GM21825 (cell line): Measurements from ENCODE around the gene ADCK2.
"Not testable (repeated sequence)": the region's sequence is repeated elsewhere in the genome, so short reads cannot be mapped to it uniquely, and the experiment has no call there.

Experiments used
- ATAC-seq: cut with Tn5 transposase; IDR thresholded peaks from one replicate; pipeline ENCODE4 v1.9.1; 2021; ENCODE audit warnings: mild to moderate bottlenecking, moderate library complexity; ENCODE audit not compliant: unreplicated experiment

Gene ADCK2, protein sequence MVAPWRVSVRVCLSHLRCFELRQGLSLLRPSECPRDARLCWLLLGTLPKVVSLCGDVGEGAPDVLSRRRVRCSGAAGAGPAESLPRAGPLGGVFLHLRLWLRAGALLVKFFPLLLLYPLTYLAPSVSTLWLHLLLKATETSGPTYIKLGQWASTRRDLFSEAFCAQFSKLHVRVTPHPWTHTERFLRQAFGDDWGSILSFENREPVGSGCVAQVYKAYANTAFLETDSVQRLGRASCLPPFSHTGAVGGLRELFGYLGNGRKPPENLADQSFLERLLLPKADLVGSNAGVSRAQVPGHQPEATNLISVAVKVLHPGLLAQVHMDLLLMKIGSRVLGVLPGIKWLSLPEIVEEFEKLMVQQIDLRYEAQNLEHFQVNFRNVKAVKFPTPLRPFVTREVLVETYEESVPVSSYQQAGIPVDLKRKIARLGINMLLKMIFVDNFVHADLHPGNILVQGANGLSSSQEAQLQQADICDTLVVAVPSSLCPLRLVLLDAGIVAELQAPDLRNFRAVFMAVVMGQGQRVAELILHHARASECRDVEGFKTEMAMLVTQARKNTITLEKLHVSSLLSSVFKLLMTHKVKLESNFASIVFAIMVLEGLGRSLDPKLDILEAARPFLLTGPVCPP

DNA sequence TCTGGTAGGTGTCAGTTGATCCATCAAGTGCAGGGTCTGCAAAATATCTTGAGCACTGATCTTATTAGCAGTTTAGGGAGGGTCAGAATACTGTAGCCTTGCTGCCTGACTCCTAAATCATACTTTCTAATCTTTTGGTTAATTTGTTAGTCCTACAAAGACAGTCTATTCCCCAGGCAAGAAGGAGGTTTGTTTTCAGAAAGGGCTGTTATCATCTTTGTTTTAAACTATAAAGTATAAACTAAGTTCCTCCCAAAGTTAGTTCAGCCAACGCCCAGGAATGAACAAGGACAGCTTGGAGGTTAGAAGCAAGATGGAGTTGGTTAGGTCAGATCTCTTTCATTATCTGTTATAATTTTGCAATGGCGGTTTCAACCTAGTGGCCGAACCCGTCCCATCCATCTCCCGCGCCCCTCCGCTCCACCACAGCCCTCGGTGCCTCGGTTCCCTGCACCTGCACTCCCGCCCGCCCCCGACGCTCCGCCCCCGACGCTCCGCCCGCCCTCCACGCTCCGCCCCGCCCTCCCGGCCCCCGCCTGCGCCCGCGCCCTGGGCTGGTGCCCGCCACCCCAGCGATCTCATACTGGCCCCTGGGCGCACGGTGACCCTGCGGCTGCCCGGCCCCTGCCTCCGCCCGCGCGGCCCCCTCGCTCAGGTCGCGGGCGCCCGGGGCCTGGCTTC is at the start of gene ADCK2:
ADCK2 (plus strand) TSS at position 564 of the 681 bp plus-strand sequence. CDS start 386 bp downstream, outside the sequence.
- peak; percentile 51 for ATAC-seq

DNA sequence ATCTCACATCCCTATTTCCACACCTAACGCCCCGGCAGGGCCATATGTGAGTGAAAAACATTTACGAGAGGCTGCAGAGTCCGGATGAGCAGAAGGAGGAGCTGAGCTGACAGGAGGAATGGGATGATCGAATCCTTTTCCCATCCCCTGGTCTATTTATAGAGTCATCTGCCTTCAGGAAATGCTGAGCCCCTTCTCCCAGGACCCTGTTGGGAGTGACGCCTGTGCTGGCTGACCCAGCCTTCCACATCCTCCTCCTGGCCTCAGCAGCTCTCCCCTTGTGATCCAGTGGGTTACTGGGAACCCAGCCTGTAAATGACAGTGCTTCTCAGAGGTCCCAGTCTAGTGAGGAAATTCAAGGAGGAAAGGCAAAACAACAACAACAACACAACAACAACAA is 48.8 kb upstream of the ADCK2 start:
- ATAC-seq, result no peak

DNA sequence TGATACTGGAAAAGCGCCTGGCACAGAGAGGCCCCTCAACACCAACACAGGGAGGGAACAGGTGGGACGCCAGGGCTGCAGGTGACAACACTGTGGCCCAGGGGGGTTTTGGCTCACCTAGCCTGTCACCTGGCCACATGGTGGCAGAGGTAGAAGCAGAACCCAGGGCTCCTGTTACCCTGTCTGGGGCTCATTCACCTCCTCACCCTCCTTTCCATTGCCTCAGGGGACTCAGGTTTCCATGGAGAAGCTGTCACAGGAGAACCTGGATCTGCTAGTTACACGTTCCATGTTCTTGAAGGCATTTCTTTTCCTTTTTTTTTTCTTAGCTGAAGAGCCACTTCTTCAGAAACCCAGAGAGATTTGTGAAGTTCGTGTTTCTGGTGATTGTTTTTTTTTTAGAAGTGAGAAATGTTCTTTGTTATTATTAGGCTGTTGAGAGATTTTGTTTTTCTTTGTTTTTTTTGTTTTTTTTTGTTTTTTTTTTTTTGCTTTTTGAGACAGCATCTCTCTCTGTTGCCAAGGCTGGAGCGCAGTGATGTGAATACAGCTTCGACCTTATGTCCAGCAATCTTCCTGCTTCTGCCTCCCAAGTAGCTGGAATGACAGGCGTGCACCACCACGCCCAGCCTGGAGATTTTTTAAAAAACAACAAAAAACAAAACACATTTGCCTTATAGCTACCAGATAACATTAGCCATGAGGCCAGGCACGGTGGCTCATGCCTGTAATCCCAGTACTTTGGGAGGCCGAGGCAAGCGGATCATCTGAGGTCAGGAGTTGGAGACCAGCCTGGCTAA is 48.2 kb upstream of the ADCK2 start:
- ATAC-seq, result no peak

DNA sequence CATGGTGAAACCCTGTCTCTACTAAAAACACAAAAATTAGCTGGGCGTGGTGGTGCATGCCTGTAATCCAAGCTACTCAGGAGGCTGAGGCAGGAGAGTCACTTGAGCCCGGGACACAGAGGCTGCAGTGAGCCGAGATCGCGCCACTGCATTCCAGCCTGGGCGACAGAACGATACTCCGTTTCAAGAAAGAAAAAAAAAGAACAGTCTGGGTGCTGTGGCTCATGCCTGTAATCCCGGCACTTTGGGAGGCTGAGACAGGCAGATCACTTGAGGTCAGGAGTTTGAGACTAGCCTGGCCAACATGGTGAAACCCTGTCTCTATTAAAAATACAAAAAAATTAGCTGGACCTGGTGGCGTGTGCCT is 47.6 kb upstream of the ADCK2 start:
- not testable (repeated sequence) for ATAC-seq

DNA sequence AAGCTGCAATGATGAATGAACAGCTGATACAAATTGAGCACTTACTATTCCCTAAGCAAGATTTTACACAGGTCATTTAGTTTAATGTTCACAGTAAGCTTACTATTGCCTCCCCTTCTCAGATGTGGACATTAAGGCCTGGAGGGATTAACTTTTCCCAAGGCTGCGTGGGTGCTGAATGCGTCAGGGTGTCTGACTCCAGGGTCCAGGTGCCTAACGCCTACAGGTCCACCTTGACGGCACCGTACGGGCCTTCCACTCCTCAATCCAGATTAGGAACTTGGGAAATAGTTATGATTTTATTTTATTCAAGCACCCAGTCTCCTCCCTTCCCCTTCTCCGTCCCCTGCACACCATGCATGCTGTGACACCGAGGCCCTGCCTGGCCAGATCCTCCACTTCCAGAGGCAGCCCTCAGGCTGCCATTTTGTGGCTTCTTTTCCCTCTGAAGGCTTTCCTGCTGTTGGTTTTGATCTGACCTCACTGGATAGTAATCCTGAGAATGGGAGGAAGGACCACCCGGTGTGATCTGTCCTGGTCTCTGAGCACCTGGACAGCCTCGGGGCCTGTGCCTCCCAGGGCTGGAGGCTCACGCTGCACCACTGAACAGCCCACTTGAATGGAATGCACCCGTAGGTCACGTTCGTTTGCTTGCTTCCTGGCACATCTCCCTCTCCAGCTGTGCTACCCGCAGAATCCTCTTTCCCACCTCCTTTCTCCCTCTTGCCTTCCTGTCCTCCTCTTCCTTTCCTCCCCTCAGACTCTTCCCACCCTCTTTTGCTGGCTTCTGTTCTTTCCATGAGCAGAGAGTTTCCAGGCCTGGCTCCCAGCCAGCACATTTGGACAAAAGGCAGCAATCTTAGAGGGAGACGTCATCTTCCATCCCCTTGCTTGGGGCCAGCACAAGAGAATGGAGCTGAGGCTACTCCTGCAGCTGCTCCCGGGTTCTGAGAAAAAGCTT is 46.6 kb upstream of the ADCK2 start:
- ATAC-seq, result no peak

DNA sequence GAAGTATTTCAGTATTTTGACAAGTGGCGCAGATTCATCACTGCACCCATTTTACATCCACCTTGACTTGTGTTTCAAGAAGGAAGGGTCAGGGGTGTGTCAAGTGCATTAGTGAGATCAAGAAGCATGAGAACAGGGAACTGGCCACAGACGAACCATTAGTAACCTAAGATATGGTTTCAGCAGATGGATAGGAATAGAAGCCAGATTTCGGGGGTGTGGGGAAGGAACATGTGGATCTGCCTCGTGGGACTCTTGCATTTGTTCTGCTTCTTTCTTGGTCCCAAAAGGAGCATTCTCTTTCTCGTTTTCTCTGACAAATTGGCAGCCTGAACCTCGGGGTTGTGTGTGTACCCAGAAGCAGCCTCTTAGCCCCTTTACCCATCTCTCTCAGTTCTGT is 41.7 kb upstream of the ADCK2 start:
- ATAC-seq, result no peak

DNA sequence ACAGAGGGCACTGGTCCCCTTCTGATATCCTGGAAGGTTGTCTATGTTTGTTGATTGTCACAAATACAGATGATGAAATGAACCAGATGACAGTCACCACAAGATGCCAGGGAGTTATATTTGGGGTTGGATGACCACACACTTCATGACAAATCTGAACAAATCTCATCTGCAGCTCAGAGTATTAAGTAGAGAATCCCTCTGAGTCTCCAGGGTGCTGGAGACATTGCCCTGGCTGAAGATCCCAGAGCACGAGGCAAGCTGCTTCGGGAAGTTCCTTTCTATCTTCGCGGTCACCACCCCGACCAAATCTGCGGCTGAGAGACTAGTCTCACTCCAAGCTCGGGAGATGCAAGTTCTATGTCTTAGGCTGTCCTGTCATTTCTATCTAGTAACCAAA is 41.1 kb upstream of the ADCK2 start:
- ATAC-seq, result no peak

DNA sequence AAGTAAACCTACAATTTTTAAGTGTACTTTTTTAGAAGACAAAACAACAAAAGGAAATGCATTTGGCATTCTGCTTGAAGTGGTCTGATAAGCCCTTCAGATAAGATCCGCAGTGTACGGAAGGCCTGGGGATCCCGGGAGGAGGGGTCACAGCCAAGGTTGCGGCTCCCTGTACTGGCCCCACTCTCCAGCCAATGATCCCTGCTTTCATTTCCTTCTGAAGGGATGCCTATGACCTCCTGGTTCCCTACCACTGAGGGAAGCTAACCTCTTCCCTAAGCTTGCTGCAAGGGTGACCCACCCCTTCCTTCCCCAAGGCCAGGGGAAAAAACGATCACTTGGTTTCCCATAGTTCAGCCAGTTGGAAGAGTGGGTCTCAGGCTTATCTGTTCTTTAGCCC is 37.4 kb upstream of the ADCK2 start:
- no peak for ATAC-seq

DNA sequence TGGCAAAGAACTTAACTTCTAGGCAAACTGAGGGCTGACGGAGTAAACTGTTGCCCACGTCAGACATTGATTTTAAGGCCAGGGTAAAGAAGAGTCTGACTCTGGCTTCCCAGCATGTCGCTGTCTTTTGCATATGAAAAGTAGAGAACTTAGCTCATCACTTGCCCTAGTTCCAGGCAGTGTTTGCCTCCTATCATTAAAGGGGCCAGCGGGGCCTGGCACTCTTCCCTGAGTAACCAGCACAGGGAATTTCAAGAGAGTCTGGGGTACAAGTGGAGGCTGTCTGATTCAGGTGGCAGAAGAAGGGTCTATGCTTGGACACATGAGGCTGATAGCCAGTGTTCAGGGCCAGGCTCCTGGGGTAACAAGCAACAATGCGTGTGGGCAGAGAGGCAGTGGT is 36.9 kb upstream of the ADCK2 start:
- ATAC-seq, result no peak

DNA sequence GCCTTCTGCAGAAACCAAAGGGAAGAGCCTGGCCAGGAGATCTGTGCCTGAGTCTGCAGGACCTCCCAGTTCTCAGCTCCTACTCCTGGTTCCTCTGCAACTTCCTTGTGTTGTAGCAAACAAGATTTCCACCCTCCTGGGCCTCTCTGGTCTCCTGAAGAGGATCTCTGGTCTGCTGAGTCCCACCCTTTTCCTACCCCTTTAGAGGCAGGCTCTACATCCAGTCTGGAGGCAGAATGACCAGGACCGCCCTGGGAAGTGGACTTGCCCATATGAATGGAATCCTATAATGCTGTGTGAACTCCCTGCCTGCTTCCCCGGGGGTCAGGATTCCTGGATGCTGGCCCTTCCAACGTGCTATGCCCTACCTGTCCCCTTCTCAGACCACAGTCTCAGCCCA is 35.3 kb upstream of the ADCK2 start:
- ATAC-seq, result no peak

DNA sequence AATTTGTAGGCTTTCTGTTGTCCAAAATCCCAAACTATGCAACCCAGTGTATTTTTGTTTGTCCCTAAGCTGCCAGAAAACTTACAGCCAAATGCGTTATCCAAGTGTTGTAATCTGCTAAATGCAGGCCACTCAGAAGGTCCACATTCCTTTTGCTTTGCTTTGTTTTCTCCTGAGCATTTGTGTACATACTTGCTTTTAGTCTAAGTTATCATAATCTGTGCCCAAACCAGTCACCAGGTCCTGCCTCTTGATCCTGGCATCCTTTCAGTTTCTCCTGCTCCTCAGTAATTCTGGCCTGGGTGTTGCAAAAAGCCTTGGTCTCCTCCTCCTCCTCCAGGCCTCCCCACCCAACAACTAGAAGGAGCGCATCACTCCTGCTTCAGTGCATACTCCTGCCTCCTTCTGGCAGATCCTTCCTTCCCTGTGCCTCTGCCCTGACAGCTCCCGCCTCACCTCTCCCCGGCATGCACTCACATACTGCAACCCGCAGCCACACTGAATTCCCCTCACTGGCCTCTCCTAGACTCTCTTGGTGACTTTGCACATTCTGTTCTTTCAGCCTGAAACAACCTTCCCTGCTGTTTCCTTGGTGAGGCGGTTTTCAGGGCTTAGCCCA is 34.5 kb upstream of the ADCK2 start:
- ATAC-seq, result no peak

DNA sequence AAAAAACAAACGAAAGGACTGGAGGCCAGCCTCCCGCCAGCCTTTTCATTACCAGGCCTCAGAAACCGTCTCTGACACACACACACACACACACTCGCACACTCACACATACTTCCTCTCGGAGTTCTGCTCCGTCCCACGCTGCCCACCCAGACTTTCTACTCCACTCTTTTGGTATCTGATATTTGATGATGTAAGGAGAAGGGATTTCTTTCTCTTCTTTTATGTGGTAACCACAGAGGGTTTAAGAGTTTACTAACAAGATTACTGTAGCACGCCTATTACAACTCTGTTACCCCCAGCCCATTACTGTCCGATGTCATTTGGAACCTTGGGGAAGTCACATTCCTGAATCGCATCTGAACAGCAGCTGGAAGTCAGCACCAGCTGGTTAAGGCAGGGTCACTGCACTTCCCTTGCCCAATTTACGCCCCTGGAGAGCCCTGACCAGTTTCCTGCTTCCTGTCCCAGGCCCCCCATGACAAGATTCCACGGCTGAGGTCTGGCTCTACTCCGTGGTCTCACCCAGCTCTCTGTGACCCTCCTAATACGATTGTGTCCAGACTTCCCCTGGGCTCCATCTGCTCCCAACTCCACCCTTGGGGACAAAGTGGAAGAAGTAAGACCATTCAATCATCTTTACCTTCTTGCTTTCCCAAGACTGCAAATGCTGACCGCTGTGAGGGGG is 33.2 kb upstream of the ADCK2 start:
- ATAC-seq, result no peak

DNA sequence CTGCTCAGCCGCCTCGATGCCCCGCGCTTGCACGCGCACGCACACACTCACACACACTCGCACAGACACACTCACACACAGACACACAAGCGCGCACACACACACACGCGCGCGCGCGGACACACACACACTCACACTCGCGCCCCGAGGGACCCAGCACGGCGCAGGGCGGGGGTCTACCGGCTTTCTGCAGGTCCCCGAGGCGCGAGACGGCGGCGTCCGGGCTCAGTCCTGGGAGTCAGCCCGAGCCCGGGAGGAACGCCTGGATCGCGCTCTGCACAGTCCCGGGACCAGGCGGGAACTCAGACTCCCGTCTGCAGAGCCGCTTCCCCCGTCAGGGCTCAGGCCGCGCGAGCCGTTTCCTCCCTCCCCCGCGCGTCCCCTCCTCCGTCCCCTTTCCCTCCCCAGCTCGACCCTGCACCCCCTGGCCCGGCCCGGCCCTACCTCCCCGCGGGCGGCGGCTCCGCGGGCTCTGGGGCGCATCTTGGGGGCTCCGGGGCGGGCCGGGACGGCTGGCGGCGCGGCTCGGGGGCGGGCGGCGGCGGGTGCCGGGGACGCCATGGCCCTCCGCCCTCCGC is 32.6 kb upstream of the ADCK2 start:
- no peak for ATAC-seq

DNA sequence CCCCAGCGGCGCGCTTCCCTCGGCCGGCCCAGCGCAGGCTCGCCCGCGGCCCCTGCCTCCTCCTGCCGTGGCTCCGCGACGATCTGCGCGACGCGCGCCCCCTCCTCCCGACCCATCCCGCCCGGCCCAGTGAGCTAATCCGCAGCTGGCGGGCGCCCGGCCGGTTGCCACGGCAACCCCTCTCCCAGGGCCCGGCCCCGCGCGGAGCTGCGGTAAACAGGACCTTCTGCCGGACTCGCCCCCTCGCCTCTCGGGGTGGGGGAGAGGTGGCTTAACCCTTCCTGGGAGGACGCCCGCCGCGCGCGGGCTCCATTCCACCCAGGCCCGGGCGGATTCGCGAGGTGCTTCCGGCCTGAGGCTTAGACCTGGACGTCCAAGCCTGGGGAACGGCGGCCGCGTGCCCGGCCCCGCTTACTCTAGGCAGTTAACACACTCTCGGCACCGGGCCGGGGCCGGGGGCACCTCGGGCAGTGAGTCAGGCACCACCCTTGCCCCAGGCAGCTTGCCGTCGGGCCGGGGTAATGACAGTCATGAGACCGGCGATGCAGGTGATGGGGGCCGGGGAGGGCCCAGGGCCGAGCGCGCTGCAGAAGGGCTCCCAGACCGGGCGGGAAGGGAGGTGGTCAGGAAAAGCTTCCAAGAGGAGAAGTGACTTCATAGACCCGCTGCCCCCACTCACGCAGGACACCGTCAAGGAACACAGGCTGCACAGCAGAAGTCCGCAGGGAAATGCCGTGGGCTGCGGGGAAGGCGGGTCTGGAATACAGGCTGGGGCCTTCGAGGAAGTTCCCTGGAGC is 31.8 kb upstream of the ADCK2 start, which contains the start of gene DENND2A:
DENND2A (minus strand) TSS at position 87 of the 797 bp plus-strand sequence. CDS start 38,416 bp downstream, outside the sequence.
- ATAC-seq, result no peak

DNA sequence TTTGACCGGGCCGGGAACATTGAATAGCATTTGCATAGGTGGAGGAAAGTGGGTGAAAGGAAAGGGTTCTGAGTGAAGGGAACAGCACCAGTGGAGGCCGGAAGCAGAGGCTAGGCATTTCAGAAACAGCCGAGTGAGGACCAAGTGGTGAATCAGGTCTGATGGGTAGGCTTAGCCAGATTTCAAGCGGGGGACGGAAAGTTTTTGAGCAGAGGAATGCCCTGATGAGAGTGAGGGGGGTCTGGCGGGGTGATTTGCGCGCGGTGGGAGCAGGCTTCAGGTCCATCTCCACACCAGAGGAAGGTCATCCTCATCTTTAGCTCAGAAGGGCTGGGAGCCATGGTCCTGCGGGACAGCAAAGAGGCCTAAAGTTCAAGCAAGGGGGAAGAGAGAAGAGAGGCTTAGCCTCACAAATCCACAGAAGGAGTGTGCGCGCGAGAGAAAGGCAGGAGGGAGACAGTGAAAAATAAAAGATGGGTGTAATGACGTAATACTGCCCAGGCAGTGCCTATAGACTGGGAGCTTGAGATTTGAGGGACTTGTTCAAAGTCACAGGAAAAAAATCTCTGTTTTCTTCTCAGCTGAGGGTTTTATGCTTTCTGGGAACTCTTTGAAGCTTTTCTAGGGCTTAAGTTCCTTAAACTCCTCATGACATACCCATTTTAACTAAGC is 31.1 kb upstream of the ADCK2 start:
- no peak for ATAC-seq

DNA sequence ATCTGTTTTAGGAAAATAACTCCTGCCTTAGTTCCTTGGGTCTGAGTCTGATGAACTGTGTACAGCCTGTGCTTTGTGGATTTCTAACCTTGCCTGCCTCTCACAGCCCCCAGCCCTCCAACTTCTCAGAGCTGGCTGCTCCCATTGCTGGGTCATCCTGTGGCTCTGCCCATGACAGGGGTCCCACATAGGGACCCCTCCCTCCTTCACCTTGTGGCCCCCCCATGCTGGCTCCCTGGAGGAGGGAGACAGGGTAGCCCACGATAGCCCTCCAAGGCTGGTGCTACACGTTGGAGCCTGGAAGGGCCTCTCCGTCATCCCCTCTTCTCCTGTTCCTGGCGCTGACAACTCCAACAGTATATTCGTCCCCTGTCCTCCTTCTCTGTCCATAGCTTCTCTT is 29.3 kb upstream of the ADCK2 start:
- ATAC-seq, result no peak

DNA sequence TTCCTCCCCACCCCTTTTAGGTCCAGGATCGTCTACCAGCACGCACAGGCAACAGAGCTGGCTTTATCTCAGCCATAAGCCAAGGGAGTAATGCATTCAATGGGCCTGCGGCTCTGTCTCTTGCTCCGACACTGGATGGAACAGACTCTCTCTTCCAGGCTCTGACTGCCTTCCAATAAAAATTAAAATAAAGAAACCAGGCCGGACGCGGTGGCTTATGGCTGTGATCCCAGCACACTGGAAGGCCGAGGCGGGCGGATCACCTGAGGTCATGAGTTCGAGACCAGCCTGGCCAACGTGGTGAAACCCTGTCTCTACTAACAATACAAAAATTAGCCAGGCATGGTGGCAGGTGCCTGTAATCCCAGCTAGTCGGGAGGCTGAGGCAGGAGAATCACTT is 28.0 kb upstream of the ADCK2 start:
- not testable (repeated sequence) for ATAC-seq
